Activated CD8-positive, alpha-beta T cell treated with anti-CD3 and anti-CD28 coated beads, Interleukin-2, amount 10 ng/mL, durations not matched to agents 7 days and 5 days (primary cell): ENCODE measurements around the gene CRTC3. TPM values are rescaled to one million over a fixed set of nuclear protein-coding genes. Genes with fewer than 3 reads are reported as not detected.
"Not testable (repeated sequence)": the region's sequence is repeated elsewhere in the genome, so short reads cannot be mapped to it uniquely, and the experiment has no call there.

ENCODE experiments used
- ATAC-seq: fragments of 150-1000 bp; cut with Tn5 transposase; one replicate; pipeline ENCODE4 v1.10.0; 2021; ENCODE audit warnings: moderate library complexity
- CTCF ChIA-PET: fragments of 350-600 bp; sonication (Branson Sonifier 250); formaldehyde crosslinking; loops from one replicate; lab custom pipeline; 2021; ENCODE audit warnings: antibody characterized with exemption; lab: Charles Lee
- POLR2A ChIA-PET: fragments of 350-600 bp; sonication (Branson Sonifier 250); formaldehyde crosslinking; loops from one replicate; lab custom pipeline; 2021; ENCODE audit warnings: antibody characterized with exemption; lab: Charles Lee
- DNase-seq: peaks from one replicate; pipeline ENCODE4 v3.0.0-alpha.2; 2020
- H3K27ac Mint-ChIP-seq: one replicate; pipeline ENCODE4 v1.8.0; 2021; ENCODE audit warnings: mild to moderate bottlenecking, mixed read lengths
- H3K27me3 Mint-ChIP-seq: one replicate; pipeline ENCODE4 v1.8.0; 2021; ENCODE audit warnings: low read depth, mixed read lengths
- H3K36me3 Mint-ChIP-seq: one replicate; pipeline ENCODE4 v1.8.0; 2021; ENCODE audit warnings: low read depth, mixed read lengths
- H3K4me1 Mint-ChIP-seq: one replicate; pipeline ENCODE4 v1.8.0; 2021; ENCODE audit warnings: low read depth, mixed read lengths
- H3K4me3 Mint-ChIP-seq: one replicate; pipeline ENCODE4 v1.8.0; 2021; ENCODE audit warnings: mild to moderate bottlenecking, mixed read lengths
- H3K9me3 Mint-ChIP-seq: one replicate; pipeline ENCODE4 v1.8.0; 2022; ENCODE audit warnings: mixed read lengths; ENCODE audit not compliant: insufficient read depth
- total RNA-seq, 2 experiments: library from RNA; stranded (reverse); gene quantifications; one replicate each; pipeline ENCODE4 v1.2.3, GENCODE V29; 2021

Gene CRTC3
- total RNA-seq, 2 experiments from 2014 or later = 64.9 to 66.6 TPM

GRCh38 chr15:90520365-90520764 lies 9.4 kb upstream of the CRTC3 start:
- Mint-ChIP-seq H3K27me3 (no peaks in the 10 kb centered on the region), H3K9me3 (no peaks in the 10 kb centered on the region), H3K4me1 (peaks cover 14% of the 10 kb centered on the region), H3K4me3 (no peak overlapping the region), H3K36me3 (no peaks in the 10 kb centered on the region), H3K27ac (no peak overlapping the region)
- ChIA-PET POLR2A (interaction anchor here (1.3 to 2.2 kb wide), 2 partner anchors 9 kb away, joined by 3 to 5 read pairs; no protein-coding TSS in a partner anchor), CTCF (interaction anchor here (1.3 to 2.0 kb wide), 3 partner anchors 10 to 158 kb away, joined by 3 to 6 read pairs (median 4); no protein-coding TSS in a partner anchor)
- DNase-seq (no peak), ATAC-seq (no peak)

GRCh38 chr15:90523373-90523772 lies 6.3 kb upstream of the CRTC3 start:
- no peaks in the 10 kb centered on the region for H3K27me3 Mint-ChIP-seq
- peaks cover 16% of the 10 kb centered on the region for H3K4me1 Mint-ChIP-seq
- ChIA-PET POLR2A (interaction anchor here (0.6 kb wide), 1 partner anchor 162 kb away, joined by 5 read pairs; no protein-coding TSS in a partner anchor), CTCF (no interaction called here)
- no peaks in the 10 kb centered on the region for H3K9me3 Mint-ChIP-seq
- no peak overlapping the region for H3K4me3 Mint-ChIP-seq
- DNase-seq (no peak), ATAC-seq (no peak)
- H3K36me3 Mint-ChIP-seq = no peaks in the 10 kb centered on the region
- H3K27ac Mint-ChIP-seq = no peak overlapping the region

DNA sequence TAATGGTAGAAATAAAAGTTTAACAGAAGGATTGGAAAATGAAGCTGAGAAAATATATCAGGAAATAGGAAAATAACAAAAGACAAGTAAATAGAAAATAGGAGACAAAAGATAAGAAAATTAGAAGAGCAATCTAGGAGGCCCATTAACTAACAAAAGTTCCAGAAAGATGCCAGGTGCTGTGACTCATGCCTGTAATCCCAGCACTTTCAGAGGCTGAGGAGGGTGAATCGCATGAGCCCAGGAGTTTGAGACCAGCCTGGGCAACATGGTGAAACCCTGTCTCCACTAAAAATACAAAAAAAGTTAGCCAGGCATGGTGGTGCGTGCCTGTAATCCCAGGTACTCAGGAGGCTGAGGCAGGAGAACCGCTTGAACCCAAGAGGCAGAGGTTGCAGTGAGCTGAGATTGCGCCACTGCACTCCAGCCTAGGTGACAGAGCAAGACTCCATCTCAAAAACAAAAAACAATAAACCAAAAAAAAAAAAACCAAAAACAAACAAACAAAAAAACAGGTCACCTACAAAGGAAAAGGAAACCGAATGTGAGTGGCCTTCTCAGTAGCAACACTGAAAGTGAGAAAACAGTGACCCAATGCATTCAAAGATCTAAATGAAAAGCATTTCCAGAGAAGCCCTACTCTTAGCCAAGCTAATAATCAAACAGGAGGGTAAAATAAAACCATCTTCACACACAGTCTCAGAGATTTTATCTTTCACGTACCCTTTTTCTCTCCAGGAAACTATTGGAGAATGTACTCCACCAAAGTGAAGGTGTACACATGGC lies 5.5 kb upstream of the CRTC3 start:
- H3K27me3 Mint-ChIP-seq, DNase-seq, ATAC-seq, H3K4me3 Mint-ChIP-seq, H3K9me3 Mint-ChIP-seq, CTCF ChIA-PET, H3K36me3 Mint-ChIP-seq, H3K27ac Mint-ChIP-seq, POLR2A ChIA-PET: not testable (repeated sequence)
- peaks cover 24% of the 10 kb centered on the region for H3K4me1 Mint-ChIP-seq

DNA sequence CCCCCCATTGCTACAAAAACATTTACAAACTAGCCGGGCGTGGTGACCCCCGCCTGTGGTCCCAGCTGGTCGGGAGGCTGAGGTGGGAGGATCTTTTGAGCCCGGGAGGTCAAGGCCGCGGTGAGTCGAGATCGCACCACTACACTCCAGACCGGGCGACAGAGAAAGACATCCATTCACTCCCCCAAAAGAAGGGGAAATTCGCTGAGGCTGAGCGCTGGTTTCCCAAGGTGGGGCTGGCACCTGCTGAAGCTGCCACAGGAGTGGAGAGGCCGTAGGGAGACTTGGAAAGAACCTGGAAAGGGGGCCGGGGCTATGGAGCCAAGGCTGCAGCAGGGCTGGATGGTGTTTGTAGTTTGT lies 732 bp upstream of the CRTC3 start:
- ChIA-PET CTCF (interaction anchor here (2.7 kb wide), 1 partner anchor 11 kb away, joined by 20 read pairs; no protein-coding TSS in a partner anchor), POLR2A (interaction anchor here (0.6 to 2.9 kb wide), 5 partner anchors 9 to 166 kb away, joined by 3 to 28 read pairs (median 3); no protein-coding TSS in a partner anchor)
- Mint-ChIP-seq H3K4me3 (peak overlapping the region; percentile 78), H3K9me3 (no peaks in the 10 kb centered on the region), H3K4me1 (peaks cover 42% of the 10 kb centered on the region), H3K27ac (peak overlapping the region; percentile 85), H3K27me3 (no peaks in the 10 kb centered on the region), H3K36me3 (peaks cover 21% of the 10 kb centered on the region)
- ATAC-seq (no peak), DNase-seq (no peak)

- POLR2A ChIA-PET = interaction anchor here (0.8 to 2.9 kb wide), 16 partner anchors 10 to 401 kb away, joined by 3 to 28 read pairs (median 5); no protein-coding TSS in a partner anchor
- peaks cover 43% of the 10 kb centered on the region for H3K4me1 Mint-ChIP-seq
Measured at GRCh38 chr15:90530250-90531051, 728 bp downstream of the CRTC3 start.

GRCh38 chr15:90531147-90531546 lies 1.4 kb downstream of the CRTC3 start:
- POLR2A ChIA-PET = interaction anchor here (0.8 to 2.9 kb wide), 11 partner anchors 9 to 400 kb away, joined by 3 to 28 read pairs (median 4); no protein-coding TSS in a partner anchor
- H3K4me3 Mint-ChIP-seq = peak overlapping the region; percentile 88
- H3K36me3 Mint-ChIP-seq = peaks cover 29% of the 10 kb centered on the region
- H3K4me1 Mint-ChIP-seq = peaks cover 47% of the 10 kb centered on the region
- DNase-seq (no peak), ATAC-seq (no peak)
- H3K27me3 Mint-ChIP-seq = no peaks in the 10 kb centered on the region
- CTCF ChIA-PET = interaction anchor here (0.6 to 2.7 kb wide), 16 partner anchors 9 to 402 kb away, joined by 3 to 20 read pairs (median 5); partner anchors contain the start of gene BLM
- no peaks in the 10 kb centered on the region for H3K9me3 Mint-ChIP-seq
- no peak overlapping the region for H3K27ac Mint-ChIP-seq

More at GRCh38 chr15:90530250-90531051, 728 bp downstream of the CRTC3 start:
- Mint-ChIP-seq H3K9me3 (no peaks in the 10 kb centered on the region), H3K36me3 (peaks cover 26% of the 10 kb centered on the region), H3K27ac (peak overlapping the region; percentile 88), H3K27me3 (no peaks in the 10 kb centered on the region), H3K4me3 (peak overlapping the region; percentile 88)
- ATAC-seq (peak; percentile 63), DNase-seq (peak; percentile 67)
- CTCF ChIA-PET = interaction anchor here (0.6 to 2.7 kb wide), 15 partner anchors 9 to 403 kb away, joined by 3 to 20 read pairs (median 6); partner anchors contain the start of gene BLM

DNA sequence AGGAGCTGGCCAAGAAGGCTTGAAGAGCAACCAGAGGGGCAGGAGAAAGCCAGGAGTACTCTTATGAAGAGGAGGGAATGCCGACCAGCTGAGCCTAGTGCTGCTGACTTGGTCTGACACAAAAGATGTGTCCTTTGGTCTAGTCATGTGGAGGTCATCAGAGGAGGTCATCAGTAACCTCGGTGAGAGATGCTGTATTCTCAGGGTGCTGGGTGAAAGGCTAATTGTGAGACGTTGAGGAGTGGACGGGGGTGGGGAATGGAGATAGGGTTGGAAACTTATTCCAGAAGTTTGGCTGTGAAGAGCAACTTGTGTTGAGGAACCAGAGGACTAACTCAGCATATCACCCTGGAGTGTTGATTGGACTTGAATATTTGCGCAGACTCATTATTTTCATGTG lies 5.5 kb downstream of the CRTC3 start:
- Mint-ChIP-seq H3K36me3 (peaks cover 55% of the 10 kb centered on the region), H3K27ac (no peak overlapping the region), H3K4me1 (peaks cover 70% of the 10 kb centered on the region), H3K4me3 (no peak overlapping the region), H3K27me3 (no peaks in the 10 kb centered on the region), H3K9me3 (no peaks in the 10 kb centered on the region)
- CTCF ChIA-PET = interaction anchor here (0.7 to 1.8 kb wide), 2 partner anchors 84 to 397 kb away, joined by 3 to 5 read pairs; partner anchors contain the start of gene HDDC3
- no peak for DNase-seq
- no peak for ATAC-seq
- POLR2A ChIA-PET = interaction anchor here (0.8 kb wide), 1 partner anchor 26 kb away, joined by 3 read pairs; no protein-coding TSS in a partner anchor

- Mint-ChIP-seq H3K27ac (peak overlapping the region; percentile 95), H3K9me3 (no peaks in the 10 kb centered on the region), H3K4me3 (peak overlapping the region; percentile 82), H3K4me1 (peaks cover 59% of the 10 kb centered on the region), H3K36me3 (peaks cover 56% of the 10 kb centered on the region), H3K27me3 (no peaks in the 10 kb centered on the region)
- ATAC-seq = peak; percentile 70
- DNase-seq = no peak
- CTCF ChIA-PET = interaction anchor here (0.7 to 2.5 kb wide), 10 partner anchors 9 to 247 kb away, joined by 3 to 20 read pairs (median 4); partner anchors contain the start of gene CRTC3
- POLR2A ChIA-PET = interaction anchor here (0.8 to 1.9 kb wide), 7 partner anchors 9 to 81 kb away, joined by 3 to 11 read pairs (median 4); no protein-coding TSS in a partner anchor
Measured at GRCh38 chr15:90539789-90540188, 10.1 kb downstream of the CRTC3 start.

DNA sequence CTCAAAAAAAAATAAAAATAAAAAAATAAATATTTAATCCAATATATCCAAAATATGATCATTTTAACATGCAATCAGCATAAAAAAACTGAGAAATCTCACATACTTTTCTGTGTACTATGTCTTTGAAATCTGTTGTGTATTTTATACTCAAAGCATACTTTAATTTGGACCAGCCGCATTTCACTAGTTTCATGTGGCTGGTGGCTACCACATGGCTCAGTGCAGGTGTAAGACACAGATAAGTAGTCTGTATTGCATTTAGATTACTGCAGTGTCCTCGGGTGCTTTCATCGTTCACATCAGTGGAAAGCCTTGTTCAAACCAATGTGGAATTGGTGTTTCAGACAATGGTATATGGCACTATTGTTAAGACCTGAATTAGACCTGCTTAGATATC lies 11.0 kb downstream of the CRTC3 start:
- H3K27me3 Mint-ChIP-seq = no peaks in the 10 kb centered on the region
- peak overlapping the region; percentile 42 for H3K4me3 Mint-ChIP-seq
- DNase-seq (no peak), ATAC-seq (no peak)
- H3K9me3 Mint-ChIP-seq = no peaks in the 10 kb centered on the region
- no peak overlapping the region for H3K27ac Mint-ChIP-seq
- peaks cover 56% of the 10 kb centered on the region for H3K4me1 Mint-ChIP-seq
- ChIA-PET CTCF (interaction anchor here (1.0 to 2.5 kb wide), 4 partner anchors 11 to 58 kb away, joined by 4 to 20 read pairs (median 10); partner anchors contain the start of gene CRTC3), POLR2A (interaction anchor here (0.8 to 1.9 kb wide), 4 partner anchors 10 to 58 kb away, joined by 4 to 11 read pairs (median 4); no protein-coding TSS in a partner anchor)
- H3K36me3 Mint-ChIP-seq = peaks cover 61% of the 10 kb centered on the region

GRCh38 chr15:90545095-90545494 lies 15.4 kb downstream of the CRTC3 start:
- CTCF ChIA-PET = interaction anchor here (1.0 kb wide), 1 partner anchor 226 kb away, joined by 3 read pairs; no protein-coding TSS in a partner anchor
- Mint-ChIP-seq H3K36me3 (peaks cover 59% of the 10 kb centered on the region), H3K9me3 (no peaks in the 10 kb centered on the region), H3K4me3 (no peak overlapping the region), H3K27me3 (no peaks in the 10 kb centered on the region), H3K27ac (no peak overlapping the region), H3K4me1 (peaks cover 43% of the 10 kb centered on the region)
- DNase-seq (no peak), ATAC-seq (no peak)
- POLR2A ChIA-PET = interaction anchor here (1.4 kb wide), 1 partner anchor 15 kb away, joined by 3 read pairs; no protein-coding TSS in a partner anchor

- ATAC-seq (no peak), DNase-seq (no peak)
- no peak overlapping the region for H3K4me3 Mint-ChIP-seq
- no peaks in the 10 kb centered on the region for H3K27me3 Mint-ChIP-seq
- H3K36me3 Mint-ChIP-seq = peaks cover 66% of the 10 kb centered on the region
- H3K27ac Mint-ChIP-seq = peak overlapping the region; percentile 57
- POLR2A ChIA-PET = no interaction called here
- CTCF ChIA-PET = interaction anchor here (0.7 to 2.6 kb wide), 5 partner anchors 8 to 227 kb away, joined by 3 to 8 read pairs (median 3); no protein-coding TSS in a partner anchor
- H3K9me3 Mint-ChIP-seq = no peaks in the 10 kb centered on the region
- peaks cover 45% of the 10 kb centered on the region for H3K4me1 Mint-ChIP-seq
Measured at GRCh38 chr15:90547540-90547939, 17.8 kb downstream of the CRTC3 start.
